Motor neuron (in vitro differentiated cells): ENCODE data around the gene ITPR1. TPM values are rescaled to one million over a fixed set of nuclear protein-coding genes. Genes with fewer than 3 reads are reported as not detected.

ENCODE experiments used
- ATAC-seq, 8 experiments: fragments of 200-7000 bp; cut with Tn5 transposase; replicated peaks in 6 of 8; 2 replicates each; pipeline ENCODE4 v1.8.0; 2021; ENCODE audit warnings: mild to moderate bottlenecking in 8 of 8, moderate library complexity in 8 of 8
- H3K27ac ChIP-seq, 2 donors: fragments of 250-450 bp; sonication (Bioruptor Pico); 2 replicates each; pipeline ENCODE4 v1.9.0; 2021; ENCODE audit warnings: antibody characterized with exemption in 2 of 2, mild to moderate bottlenecking in 2 of 2, moderate library complexity in 1 of 2
- H3K4me1 ChIP-seq, 2 donors: fragments of 250-450 bp; sonication (Bioruptor Pico); replicated peaks in 1 of 2; 2 replicates each; pipeline ENCODE4 v1.6.1; 2021; ENCODE audit warnings: antibody characterized with exemption in 2 of 2, mild to moderate bottlenecking in 2 of 2, moderate library complexity in 1 of 2
- H3K4me3 ChIP-seq, 5 donors: fragments of 250-450 bp; sonication (Bioruptor Pico); 2 replicates each; pipeline ENCODE4 v1.9.0; 2021; ENCODE audit warnings: antibody characterized with exemption in 5 of 5, mild to moderate bottlenecking in 5 of 5, moderate library complexity in 4 of 5
- WGBS, 10 experiments: fragments of 450-650 bp; shearing (Covaris generic); methylation state at CpG; one replicate each; pipeline ENCODE4 v1.0.0; 2022; 5-methylcytosine and 5-hydroxymethylcytosine counted together
- in situ Hi-C, 9 experiments: fragments of 400-800 bp; cut with MboI; loops; one replicate each; pipeline ENCODE4 v1.15.0; 2021; ENCODE audit warnings: low sequenced_read_pairs in 9 of 9, low pct_unique_long_range_greater_than_20kb in 2 of 9; ENCODE audit not compliant: unreplicated experiment in 9 of 9
- total RNA-seq, 8 experiments: library from RNA; unstranded; fragments of 300-600 nt; gene quantifications; 2 replicates each; pipeline versions ENCODE4 v1.2.3 to v1.2.4, GENCODE V29; 2022

ITPR1 gene
- total RNA-seq, 8 experiments from 2014 or later, result 2.2 to 167 (median 12.2) TPM

DNA sequence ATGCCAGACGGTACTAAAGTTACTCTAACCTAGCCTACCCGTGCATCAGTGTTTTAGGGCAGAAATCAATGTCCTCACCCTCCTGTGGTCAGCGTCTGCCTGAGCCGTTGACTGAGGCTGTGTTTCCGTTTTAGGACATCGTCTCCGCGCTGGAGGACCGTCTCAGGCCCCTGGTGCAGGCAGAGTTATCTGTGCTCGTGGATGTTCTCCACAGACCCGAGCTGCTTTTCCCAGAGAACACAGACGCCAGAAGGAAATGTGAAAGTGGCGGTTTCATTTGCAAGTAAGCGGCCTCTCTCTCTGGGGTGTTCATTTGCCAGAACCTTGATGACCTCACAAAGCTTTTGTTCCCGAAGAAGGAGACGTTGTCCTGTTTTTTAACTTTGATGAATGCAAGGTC is 217.0 kb downstream of the ITPR1 start:
- peak in 2 of 8 experiments; percentile 47 to 50 for ATAC-seq
- WGBS, 10 experiments, result 29 to 95% (median 56%) methylated on average over 1 to 15 of the region's 16 CpGs
- in situ Hi-C loops, result loop anchor here in 7 of 9 experiments (10.0 to 25.0 kb wide), 5 partner anchors 265 to 352 kb away; partner anchors contain the start of gene BHLHE40 (in 2 of the 7)
- Histone ChIP-seq H3K4me1 (peaks cover 0 to 2% of the 10 kb centered on the region in 2 donors), H3K27ac (no peak overlapping the region), H3K4me3 (no peak overlapping the region)

DNA sequence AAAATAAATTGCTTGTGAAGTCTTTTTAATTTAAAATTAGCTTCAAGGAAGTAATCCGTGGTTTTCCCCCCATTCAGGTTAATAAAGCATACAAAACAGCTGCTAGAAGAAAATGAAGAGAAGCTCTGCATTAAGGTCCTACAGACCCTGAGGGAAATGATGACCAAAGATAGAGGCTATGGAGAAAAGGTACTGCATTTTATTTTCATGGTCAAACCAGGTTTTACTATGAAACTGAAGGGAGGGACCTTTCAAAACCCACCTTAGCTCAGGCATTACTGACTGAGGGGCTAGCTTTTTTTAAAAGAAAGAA is 218.5 kb downstream of the ITPR1 start:
- peak; percentile 12 to 72 (median 57) for ATAC-seq
- H3K4me1 ChIP-seq, result peaks cover 0 to 2% of the 10 kb centered on the region in 2 donors
- in situ Hi-C loops, result loop anchor here in 7 of 9 experiments (10.0 to 25.0 kb wide), 5 partner anchors 263 to 351 kb away; partner anchors contain the start of gene BHLHE40 (in 2 of the 7)
- no peak overlapping the region for H3K4me3 ChIP-seq
- WGBS, 10 experiments, result 0% methylated on average over 1 of the region's 1 CpG; no CpG with 5 or more reads in 3 of the 10 experiments
- H3K27ac ChIP-seq, result no peak overlapping the region

DNA sequence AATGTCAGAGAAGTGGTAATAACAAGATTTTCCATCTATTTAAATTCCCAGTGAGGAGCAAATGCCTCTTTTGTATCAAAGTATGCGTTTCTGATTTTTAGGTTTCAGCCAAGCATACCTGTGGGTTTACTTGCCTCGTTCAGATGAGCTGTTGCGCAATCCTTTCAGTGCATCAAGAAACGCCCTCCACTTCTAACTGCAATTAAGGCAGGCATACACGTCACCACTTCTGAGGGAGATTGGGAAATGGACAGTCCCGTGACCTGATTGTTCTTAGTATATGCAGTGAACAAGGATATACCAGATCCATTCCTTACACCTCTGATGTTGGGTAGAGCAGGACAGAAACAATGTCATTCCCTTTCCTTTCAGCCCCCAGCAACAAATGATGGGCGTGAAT is 219.0 kb downstream of the ITPR1 start:
- no peak overlapping the region for H3K27ac ChIP-seq
- H3K4me1 ChIP-seq, result peaks cover 0 to 2% of the 10 kb centered on the region in 2 donors
- peak in 2 of 8 experiments; percentile 7 to 47 for ATAC-seq
- in situ Hi-C loops, result loop anchor here in 7 of 9 experiments (10.0 to 25.0 kb wide), 5 partner anchors 263 to 350 kb away; partner anchors contain the start of gene BHLHE40 (in 2 of the 7)
- WGBS, 10 experiments, result 71 to 100% (median 81%) methylated on average over 2 to 7 of the region's 7 CpGs
- H3K4me3 ChIP-seq, result no peak overlapping the region

DNA sequence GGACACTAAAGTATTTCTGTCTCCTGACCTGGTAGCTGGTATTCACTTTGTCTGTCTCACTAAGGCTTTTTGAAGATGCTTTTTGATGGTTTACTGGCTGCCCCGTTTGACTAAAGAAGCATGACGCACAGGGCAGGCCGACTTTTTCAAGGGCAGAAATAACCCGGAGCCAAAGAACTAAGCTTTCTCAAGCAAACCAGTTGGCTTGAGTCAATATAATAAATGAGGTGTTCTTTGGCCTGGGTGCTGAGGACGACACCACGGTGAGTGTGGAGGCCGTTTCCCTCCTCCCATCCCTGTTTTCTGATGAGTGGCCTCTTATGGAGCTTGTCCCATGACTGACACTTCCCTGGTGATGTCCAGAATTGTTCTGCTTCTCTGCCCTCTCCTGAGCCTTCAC is 220.9 kb downstream of the ITPR1 start:
- in situ Hi-C loops, result loop anchor here in 7 of 9 experiments (10.0 to 25.0 kb wide), 5 partner anchors 261 to 348 kb away; partner anchors contain the start of gene BHLHE40 (in 2 of the 7)
- ATAC-seq, result no peak
- Histone ChIP-seq H3K27ac (no peak overlapping the region), H3K4me3 (no peak overlapping the region), H3K4me1 (peaks cover 0 to 2% of the 10 kb centered on the region in 2 donors)
- WGBS, 10 experiments, result 80 to 100% (median 95%) methylated on average over 3 to 7 of the region's 7 CpGs; no CpG with 5 or more reads in 4 of the 10 experiments

DNA sequence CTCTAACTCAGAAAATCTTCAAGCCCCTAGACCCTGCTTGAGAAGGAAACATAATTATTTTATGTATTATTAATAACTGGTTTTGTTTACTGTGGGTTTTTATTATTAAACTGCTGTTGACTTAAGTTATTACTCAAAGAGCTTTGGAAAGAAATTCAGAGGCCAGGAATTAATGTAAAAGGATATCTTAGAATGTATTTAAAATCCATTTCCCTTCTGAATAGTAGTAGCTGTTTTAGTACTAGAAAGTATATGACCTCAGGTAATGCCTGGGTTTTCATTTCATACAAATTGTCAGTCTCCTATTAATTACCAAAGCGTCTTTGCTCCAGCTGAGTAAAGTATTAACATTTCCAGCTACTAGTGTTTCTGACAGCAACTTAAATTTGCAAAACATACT is 223.1 kb downstream of the ITPR1 start:
- ATAC-seq, result no peak
- 17 to 100% (median 73%) methylated on average over 1 of the region's 1 CpG for WGBS, 10 experiments
- no peak overlapping the region for H3K4me3 ChIP-seq
- H3K4me1 ChIP-seq, result no peaks in the 10 kb centered on the region
- H3K27ac ChIP-seq, result no peak overlapping the region
- in situ Hi-C loops, result loop anchor here in 7 of 9 experiments (10.0 to 25.0 kb wide), 5 partner anchors 259 to 346 kb away; partner anchors contain the start of gene BHLHE40 (in 2 of the 7)

DNA sequence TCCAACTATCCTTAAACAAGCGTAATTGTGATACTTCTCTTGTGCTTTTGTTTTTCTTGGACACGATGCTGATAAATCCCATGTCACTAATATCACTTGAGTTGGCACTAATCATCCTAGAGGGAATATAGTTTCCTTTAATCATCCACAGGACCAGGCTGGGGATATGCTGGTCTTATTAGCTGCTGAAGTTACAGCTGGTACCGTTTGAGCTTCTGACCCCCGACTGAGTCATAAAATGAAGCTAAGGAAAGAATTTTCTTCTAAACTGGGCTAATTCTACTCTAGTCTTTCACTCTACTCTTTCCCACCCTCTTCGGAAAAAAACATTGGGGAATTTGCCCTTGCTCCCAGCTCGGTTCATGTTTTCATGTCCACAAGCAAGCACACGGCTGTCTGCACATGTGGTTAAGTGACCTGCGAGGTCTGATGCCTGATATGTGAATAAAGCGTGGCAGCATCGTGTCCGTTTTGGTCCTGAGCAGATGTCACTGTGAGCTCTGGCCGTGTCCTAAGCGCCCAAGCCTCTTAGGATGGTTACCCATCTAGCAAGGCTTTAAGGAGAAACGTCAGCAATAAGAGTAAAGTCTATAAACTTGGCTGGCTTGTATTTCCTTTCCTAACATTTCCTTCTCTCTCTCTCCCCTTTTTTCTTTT is 223.7 kb downstream of the ITPR1 start:
- Histone ChIP-seq H3K4me1 (no peaks in the 10 kb centered on the region), H3K4me3 (no peak overlapping the region), H3K27ac (no peak overlapping the region)
- WGBS, 10 experiments, result 55 to 100% (median 88%) methylated on average over 1 to 13 of the region's 14 CpGs; no CpG with 5 or more reads in 1 of the 10 experiments
- in situ Hi-C loops, result loop anchor here in 7 of 9 experiments (10.0 to 25.0 kb wide), 5 partner anchors 258 to 345 kb away; partner anchors contain the start of gene BHLHE40 (in 2 of the 7)
- ATAC-seq, result no peak

DNA sequence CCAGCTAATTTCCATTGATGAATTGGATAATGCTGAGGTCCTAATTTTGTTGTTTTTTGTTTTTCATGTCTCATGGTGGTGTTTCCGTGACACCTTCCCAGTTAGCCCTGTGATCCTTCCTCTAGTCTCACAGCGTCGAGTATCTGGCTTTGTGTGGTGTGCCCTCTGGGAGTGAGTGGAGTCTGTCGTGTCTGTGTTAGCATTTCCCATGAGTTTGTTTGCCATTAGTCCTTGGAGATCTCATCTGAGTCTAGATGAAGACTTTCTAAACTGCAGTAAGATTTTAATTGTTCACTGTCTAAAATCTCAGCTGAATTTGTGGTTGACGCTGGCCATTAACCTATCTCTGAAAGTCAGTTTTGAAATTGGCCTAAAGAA is 224.2 kb downstream of the ITPR1 start:
- Histone ChIP-seq H3K4me1 (peaks cover 0 to 5% of the 10 kb centered on the region in 2 donors), H3K27ac (no peak overlapping the region), H3K4me3 (no peak overlapping the region)
- WGBS, 10 experiments, result 59 to 100% (median 84%) methylated on average over 1 to 5 of the region's 5 CpGs
- ATAC-seq, result peak in 1 of 8 experiments; percentile 19
- in situ Hi-C loops, result loop anchor here in 7 of 9 experiments (10.0 to 25.0 kb wide), 5 partner anchors 257 to 345 kb away; partner anchors contain the start of gene BHLHE40 (in 2 of the 7)

DNA sequence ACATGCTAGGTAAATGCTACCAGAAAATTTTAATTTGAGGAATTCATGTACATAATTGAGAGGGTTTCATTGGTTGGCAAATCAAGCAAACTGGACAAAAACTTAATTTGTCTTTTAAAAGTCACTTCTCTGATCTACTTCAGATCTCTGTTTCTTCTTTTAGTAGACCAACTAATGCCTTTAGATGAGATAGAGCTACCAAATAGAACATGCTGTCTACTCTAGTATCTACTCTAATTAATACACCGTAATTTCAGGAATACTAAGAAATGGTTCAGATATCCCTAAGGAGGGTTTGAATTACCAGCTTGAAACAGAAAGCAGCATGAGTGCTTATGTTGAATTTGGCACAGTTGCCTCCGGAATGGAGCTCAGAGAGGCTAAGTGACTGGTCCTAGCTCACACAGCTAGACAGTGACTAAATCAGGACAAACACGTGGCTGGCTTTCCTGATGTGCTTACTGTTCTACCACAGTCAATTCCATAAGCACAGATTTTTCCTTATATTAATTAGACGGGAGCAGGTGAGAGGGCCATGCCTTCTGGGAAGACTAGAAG is 225.1 kb downstream of the ITPR1 start:
- Histone ChIP-seq H3K27ac (no peak overlapping the region), H3K4me1 (peaks cover 0 to 6% of the 10 kb centered on the region in 2 donors), H3K4me3 (no peak overlapping the region)
- 50 to 100% (median 88%) methylated on average over 1 to 4 of the region's 4 CpGs; no CpG with 5 or more reads in 1 of the 10 experiments for WGBS, 10 experiments
- ATAC-seq, result no peak
- in situ Hi-C loops, result loop anchor here in 7 of 9 experiments (10.0 to 25.0 kb wide), 5 partner anchors 257 to 344 kb away; partner anchors contain the start of gene BHLHE40 (in 2 of the 7)

DNA sequence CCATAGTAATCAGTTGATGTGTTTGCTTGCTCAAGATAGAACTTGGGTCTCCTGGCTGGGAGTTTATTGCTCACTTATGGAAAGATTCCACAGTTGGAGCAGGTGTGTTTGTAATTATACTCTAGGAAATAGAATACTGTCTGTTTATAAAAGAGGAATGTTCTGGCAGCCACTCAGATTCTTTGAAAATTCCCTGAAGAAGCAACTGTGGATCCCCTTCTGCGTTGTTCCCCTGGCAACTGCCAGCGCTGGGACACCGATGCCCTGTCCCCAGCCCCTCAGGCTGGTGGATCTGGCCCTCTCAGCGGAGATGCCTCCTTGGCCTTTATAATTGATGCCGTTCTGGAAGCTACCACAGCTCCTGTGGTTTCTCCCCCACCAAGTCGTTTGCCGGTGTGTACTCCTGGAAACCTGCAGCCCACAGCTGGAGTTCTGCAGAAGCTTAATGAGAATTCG is 225.9 kb downstream of the ITPR1 start:
- WGBS, 10 experiments, result 60 to 100% (median 70%) methylated on average over 1 to 4 of the region's 8 CpGs; no CpG with 5 or more reads in 5 of the 10 experiments
- no peak overlapping the region for H3K27ac ChIP-seq
- peak in 3 of 8 experiments; percentile 20 to 73 (median 34) for ATAC-seq
- peaks cover 0 to 6% of the 10 kb centered on the region in 2 donors for H3K4me1 ChIP-seq
- in situ Hi-C loops, result loop anchor here in 7 of 9 experiments (10.0 to 25.0 kb wide), 5 partner anchors 256 to 343 kb away; partner anchors contain the start of gene BHLHE40 (in 2 of the 7)
- H3K4me3 ChIP-seq, result no peak overlapping the region

DNA sequence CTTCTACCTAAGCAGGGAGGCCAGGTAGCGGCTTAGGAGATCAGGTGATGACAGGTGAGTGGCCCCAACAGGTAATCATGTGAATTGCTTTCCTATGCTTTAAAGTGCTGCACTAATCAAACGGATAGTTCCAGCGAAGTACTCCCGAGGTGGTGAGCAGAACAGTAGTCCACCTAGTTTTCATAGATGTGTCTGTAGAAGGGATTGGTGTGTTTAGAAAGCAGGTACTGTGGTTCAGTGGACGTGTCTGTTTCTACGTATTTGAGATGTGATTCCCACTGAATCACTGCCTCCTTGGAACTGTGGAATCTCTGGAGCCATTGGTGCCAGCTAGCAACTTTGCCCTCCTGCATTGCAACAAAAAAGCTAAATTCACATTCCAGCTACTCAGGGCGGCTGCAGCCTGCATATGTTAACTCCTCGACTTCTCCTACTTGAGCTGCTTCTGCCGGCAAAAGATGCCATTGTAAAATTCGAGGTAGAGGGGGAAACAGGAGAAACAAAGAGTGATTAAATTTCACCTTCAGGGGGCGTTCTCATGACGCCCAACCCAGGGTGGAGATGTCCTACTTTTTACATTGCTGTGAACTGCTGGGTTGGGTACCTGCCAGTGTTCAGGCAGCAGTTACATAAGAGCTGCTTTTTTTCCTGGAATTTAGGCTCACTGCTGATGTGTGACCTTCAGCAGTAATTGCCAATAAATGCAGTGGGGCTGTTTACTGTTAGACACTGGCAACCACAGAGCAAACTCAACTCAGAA is 227.3 kb downstream of the ITPR1 start:
- WGBS, 10 experiments, result 0 to 90% (median 37%) methylated on average over 3 to 10 of the region's 12 CpGs; no CpG with 5 or more reads in 3 of the 10 experiments
- Histone ChIP-seq H3K27ac (no peak overlapping the region), H3K4me3 (no peak overlapping the region), H3K4me1 (peaks cover 0 to 6% of the 10 kb centered on the region in 2 donors)
- peak; percentile 56 to 81 (median 76) for ATAC-seq
- in situ Hi-C loops, result loop anchor here in 6 of 9 experiments (25.0 kb wide), 3 partner anchors 267 to 342 kb away; partner anchors contain the start of gene BHLHE40 (in 1 of the 6)

DNA sequence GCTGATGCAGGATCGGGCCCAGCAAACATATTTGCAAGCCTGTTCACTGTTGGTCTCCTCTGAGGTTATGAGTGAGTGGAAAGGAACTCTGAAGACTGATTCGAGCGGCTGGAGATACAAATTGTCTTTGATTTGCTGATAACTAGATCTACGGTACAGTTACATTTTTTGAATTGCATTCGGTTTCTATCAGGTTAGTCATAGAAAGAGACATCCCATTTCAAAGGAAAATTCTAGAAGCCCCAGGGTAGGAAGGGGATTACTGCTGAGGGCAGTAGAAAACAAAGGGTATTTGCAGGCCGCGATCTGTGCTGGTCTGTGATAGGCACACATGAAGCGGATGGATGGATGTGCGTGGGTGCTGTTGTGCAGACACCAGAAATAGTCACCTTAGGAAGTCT is 228.4 kb downstream of the ITPR1 start:
- Histone ChIP-seq H3K4me1 (peaks cover 0 to 6% of the 10 kb centered on the region in 2 donors), H3K27ac (no peak overlapping the region), H3K4me3 (no peak overlapping the region)
- WGBS, 10 experiments, result 24 to 100% (median 80%) methylated on average over 1 to 9 of the region's 9 CpGs
- in situ Hi-C loops, result loop anchor here in 6 of 9 experiments (25.0 kb wide), 3 partner anchors 266 to 341 kb away; partner anchors contain the start of gene BHLHE40 (in 1 of the 6)
- peak in 4 of 8 experiments; percentile 3 to 10 (median 8) for ATAC-seq

DNA sequence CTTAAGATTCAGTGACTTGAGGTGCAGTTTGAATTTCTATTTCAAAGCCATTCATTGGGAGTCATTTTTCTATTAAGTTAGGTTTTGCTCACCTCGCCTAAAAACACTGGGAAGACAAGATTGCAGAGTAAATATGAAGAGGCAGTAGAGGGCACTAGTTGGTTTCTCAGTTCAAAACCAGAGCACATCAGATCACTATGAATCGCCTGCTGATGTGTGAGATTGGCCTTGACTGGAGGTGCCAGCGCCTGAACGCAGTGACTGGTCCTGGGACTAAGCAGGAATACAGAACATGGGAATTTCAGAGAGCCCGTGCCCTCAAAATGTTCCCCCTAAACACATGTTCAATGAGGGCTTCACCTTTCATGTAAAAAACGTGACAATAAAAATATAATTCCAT is 229.0 kb downstream of the ITPR1 start:
- ATAC-seq, result peak; percentile 32 to 90 (median 76)
- in situ Hi-C loops, result loop anchor here in 6 of 9 experiments (25.0 kb wide), 3 partner anchors 265 to 340 kb away; partner anchors contain the start of gene BHLHE40 (in 1 of the 6)
- Histone ChIP-seq H3K4me1 (peaks cover 0 to 6% of the 10 kb centered on the region in 2 donors), H3K4me3 (no peak overlapping the region), H3K27ac (no peak overlapping the region)
- WGBS, 10 experiments, result 15 to 100% (median 55%) methylated on average over 2 to 6 of the region's 6 CpGs; no CpG with 5 or more reads in 2 of the 10 experiments
